Tibial nerve (tissue), 4 donors: Measurements from ENCODE around the gene WNT5A.

ENCODE experiments used
- CTCF ChIP-seq, 5 experiments: fragments of 200-600 bp in 3 of 5; fragments of 450-650 bp in 2 of 5; sonication (generic) in 3 of 5; IDR thresholded peaks; one replicate each; pipeline ENCODE4 v1.5.1; 2016 to 2019; ENCODE audit warnings: antibody characterized with exemption in 5 of 5, mild to moderate bottlenecking in 3 of 5, moderate library complexity in 2 of 5
- EP300 ChIP-seq, 2 donors: sonication (generic); formaldehyde crosslinking; IDR thresholded peaks; one replicate each; pipeline ENCODE4 v1.6.1; 2017; ENCODE audit warnings: antibody characterized with exemption in 2 of 2, mild to moderate bottlenecking in 1 of 2

- TF ChIP-seq CTCF (IDR thresholded peaks at IDR 0.05) (no peak), EP300 (IDR thresholded peaks at IDR 0.05) (no peak)
Observed at GRCh38 chr3:55449527-55449926, 37.6 kb downstream of the WNT5A start.
